Measurements from ENCODE around the gene SLC23A1.

GRCh38 chr5:139395844-139396640 lies 12.9 kb upstream of the SLC23A1 start:
- TF ChIP-seq CTCF (IDR thresholded peaks at IDR 0.05) (no peak), POLR2A (IDR thresholded peaks at IDR 0.05) (no peak)

All from testis (tissue), 2 donors.